Astrocyte (in vitro differentiated cells and primary cell): ENCODE data around the gene GADD45GIP1. TPM values are rescaled to one million over a fixed set of nuclear protein-coding genes. Genes with fewer than 3 reads are reported as not detected.

Experiments used
- DNase-seq: peaks from one replicate; pipeline ENCODE4 v3.0.0-alpha.2; 2010; ENCODE audit warnings: low read depth
- FAIRE-seq: peaks from 2 replicates; lab custom pipeline; 2011; peaks lifted over from hg19 to GRCh38; lab: Jason Lieb, UNC
- H2AFZ ChIP-seq: 2 replicates; pipeline ENCODE4 v1.6.0; 2012; ENCODE audit warnings: low read depth, low read length, inconsistent platforms
- H3K27ac ChIP-seq: 2 replicates; pipeline ENCODE4 v1.5.1; 2011; ENCODE audit warnings: low read depth, low read length, inconsistent platforms
- H3K27me3 ChIP-seq: 2 replicates; pipeline ENCODE4 v1.6.0; 2011; ENCODE audit warnings: low read length, inconsistent platforms; ENCODE audit not compliant: insufficient read depth
- H3K36me3 ChIP-seq: 2 replicates; pipeline ENCODE4 v1.5.1; 2011; ENCODE audit warnings: low read length, inconsistent platforms; ENCODE audit not compliant: insufficient read depth
- H3K4me1 ChIP-seq: 2 replicates; pipeline ENCODE4 v1.5.1; 2011; ENCODE audit warnings: low read length, inconsistent platforms; ENCODE audit not compliant: insufficient read depth
- H3K4me2 ChIP-seq: 2 replicates; pipeline ENCODE4 v1.6.0; 2012; ENCODE audit warnings: low read length, inconsistent platforms
- H3K4me3 ChIP-seq: 2 replicates; pipeline ENCODE4 v1.5.1; 2011; ENCODE audit warnings: low read depth, mild to moderate bottlenecking, low read length, inconsistent platforms; ENCODE audit not compliant: insufficient read depth
- H3K79me2 ChIP-seq: 2 replicates; pipeline ENCODE4 v1.6.0; 2012; ENCODE audit warnings: mild to moderate bottlenecking, low read length, inconsistent platforms; ENCODE audit not compliant: insufficient read depth
- H3K9ac ChIP-seq: 2 replicates; pipeline ENCODE4 v1.6.0; 2012; ENCODE audit warnings: mild to moderate bottlenecking, low read length, inconsistent platforms
- H3K9me3 ChIP-seq: 2 replicates; pipeline ENCODE4 v1.5.1; 2012; ENCODE audit warnings: low read depth, mild to moderate bottlenecking, low read length, inconsistent platforms; ENCODE audit not compliant: insufficient read depth
- H4K20me1 ChIP-seq: 2 replicates; pipeline ENCODE4 v1.6.0; 2012; ENCODE audit warnings: low read length, inconsistent platforms; ENCODE audit not compliant: insufficient read depth
- H3K27ac Mint-ChIP-seq: one replicate; pipeline ENCODE4 v1.8.0; 2021; ENCODE audit warnings: mild to moderate bottlenecking, mixed read lengths; ENCODE audit not compliant: unreplicated experiment
- H3K27me3 Mint-ChIP-seq: one replicate; pipeline ENCODE4 v1.8.0; 2021; ENCODE audit warnings: low read depth, mixed read lengths; ENCODE audit not compliant: unreplicated experiment
- H3K36me3 Mint-ChIP-seq: one replicate; pipeline ENCODE4 v1.8.0; 2021; ENCODE audit warnings: low read depth, mixed read lengths; ENCODE audit not compliant: unreplicated experiment
- H3K4me1 Mint-ChIP-seq: one replicate; pipeline ENCODE4 v1.8.0; 2021; ENCODE audit warnings: low read depth, mixed read lengths; ENCODE audit not compliant: unreplicated experiment
- H3K4me3 Mint-ChIP-seq: one replicate; pipeline ENCODE4 v1.8.0; 2021; ENCODE audit warnings: mild to moderate bottlenecking, moderate library complexity, mixed read lengths; ENCODE audit not compliant: unreplicated experiment
- H3K9me3 Mint-ChIP-seq: one replicate; pipeline ENCODE4 v1.8.0; 2021; ENCODE audit warnings: mild to moderate bottlenecking, mixed read lengths; ENCODE audit not compliant: unreplicated experiment
- CTCF ChIP-seq: IDR thresholded peaks from 2 replicates; pipeline ENCODE4 v1.5.1; 2011; ENCODE audit warnings: low read depth, mild to moderate bottlenecking, inconsistent platforms, low read length, moderate library complexity; ENCODE audit not compliant: insufficient read depth
- EZH2 ChIP-seq: IDR thresholded peaks from 2 replicates; pipeline ENCODE4 v1.6.1; 2012; ENCODE audit warnings: mild to moderate bottlenecking, low read length, inconsistent platforms; ENCODE audit not compliant: insufficient read depth
- total RNA-seq: library from RNA; stranded (reverse); gene quantifications from 2 replicates; pipeline ENCODE4 v1.2.1, GENCODE V29; 2021

Gene GADD45GIP1
- total RNA-seq, 1 donor from 2014 or later = 35.5 TPM

GRCh38 chr19:12924621-12925310 is 32.3 kb downstream of the GADD45GIP1 start:
- no peak overlapping the region for H3K4me3 Mint-ChIP-seq
- DNase-seq (no peak), FAIRE-seq (no peak)
- H3K9me3 Mint-ChIP-seq = no peaks in the 10 kb centered on the region
- peaks cover 10% of the 10 kb centered on the region for H4K20me1 ChIP-seq
- no peak for TF ChIP-seq EZH2
- TF ChIP-seq CTCF = no peak
- H3K4me2 ChIP-seq = no peak overlapping the region
- H3K79me2 ChIP-seq = no peaks in the 10 kb centered on the region
- H3K27ac ChIP-seq = no peak overlapping the region
- no peaks in the 10 kb centered on the region for H3K4me1 Mint-ChIP-seq
- no peak overlapping the region for H3K4me3 ChIP-seq
- no peaks in the 10 kb centered on the region for H3K27me3 ChIP-seq
- no peak overlapping the region for H3K9ac ChIP-seq
- no peaks in the 10 kb centered on the region for H3K27me3 Mint-ChIP-seq
- peaks cover 28% of the 10 kb centered on the region for H3K36me3 Mint-ChIP-seq
- no peaks in the 10 kb centered on the region for H3K4me1 ChIP-seq
- no peak overlapping the region for H3K27ac Mint-ChIP-seq
- no peaks in the 10 kb centered on the region for H3K9me3 ChIP-seq
- peaks cover 32% of the 10 kb centered on the region for H3K36me3 ChIP-seq
- no peak overlapping the region for H2AFZ ChIP-seq

GRCh38 chr19:12922959-12923358 is 34.1 kb downstream of the GADD45GIP1 start:
- Mint-ChIP-seq H3K4me3 (no peak overlapping the region), H3K36me3 (peaks cover 21% of the 10 kb centered on the region)
- H2AFZ ChIP-seq = no peak overlapping the region

More at GRCh38 chr19:12922959-12923358, 34.1 kb downstream of the GADD45GIP1 start:
- Histone ChIP-seq H4K20me1 (peaks cover 5% of the 10 kb centered on the region), H3K4me1 (peaks cover 3% of the 10 kb centered on the region), H3K4me3 (no peak overlapping the region), H3K79me2 (no peaks in the 10 kb centered on the region), H3K4me2 (no peak overlapping the region), H3K27me3 (no peaks in the 10 kb centered on the region), H3K36me3 (peaks cover 21% of the 10 kb centered on the region), H3K27ac (no peak overlapping the region), H3K9me3 (no peaks in the 10 kb centered on the region), H3K9ac (no peak overlapping the region)
- H3K27ac Mint-ChIP-seq = no peak overlapping the region
- peaks cover 2% of the 10 kb centered on the region for H3K4me1 Mint-ChIP-seq
- H3K27me3 Mint-ChIP-seq = no peaks in the 10 kb centered on the region
- no peaks in the 10 kb centered on the region for H3K9me3 Mint-ChIP-seq
- FAIRE-seq (no peak), DNase-seq (no peak)
- no peak for TF ChIP-seq CTCF
- TF ChIP-seq EZH2 = no peak
